GM21717 (cell line): Measurements from ENCODE around the gene CENPM.
"Not testable (repeated sequence)": the region's sequence is repeated elsewhere in the genome, so short reads cannot be mapped to it uniquely, and the experiment has no call there.

Experiments used
- ATAC-seq: cut with Tn5 transposase; IDR thresholded peaks from one replicate; pipeline ENCODE4 v1.9.1; 2021; ENCODE audit warnings: mild to moderate bottlenecking, moderate library complexity; ENCODE audit not compliant: unreplicated experiment

Gene CENPM

GRCh38 chr22:41966607-41967240 lies 19.8 kb upstream of the CENPM start:
- ATAC-seq: no peak

- no peak for ATAC-seq
Measured at GRCh38 chr22:41966225-41966606, 19.3 kb upstream of the CENPM start.

- ATAC-seq: no peak
Measured at GRCh38 chr22:41964112-41964491, 17.1 kb upstream of the CENPM start.

- no peak for ATAC-seq
Measured at GRCh38 chr22:41963453-41964111, 16.6 kb upstream of the CENPM start.

- no peak for ATAC-seq
Measured at GRCh38 chr22:41957941-41958556, 11.1 kb upstream of the CENPM start.

GRCh38 chr22:41952713-41953112 lies 5.8 kb upstream of the CENPM start:
- ATAC-seq: no peak

- no peak for ATAC-seq
Measured at GRCh38 chr22:41951898-41952474, 5.0 kb upstream of the CENPM start, which contains the start of gene SMIM45. Gene SMIM45 (plus strand): TSS chr22:41952150.

GRCh38 chr22:41949297-41949965 lies 2.5 kb upstream of the CENPM start:
- ATAC-seq: no peak

GRCh38 chr22:41948928-41949296 lies 2.0 kb upstream of the CENPM start:
- ATAC-seq: not testable (repeated sequence)

- ATAC-seq: no peak
Measured at GRCh38 chr22:41948142-41948541, 1.2 kb upstream of the CENPM start.

- ATAC-seq: no peak
Measured at GRCh38 chr22:41947424-41948080, 600 bp upstream of the CENPM start.

- no peak for ATAC-seq
Measured at GRCh38 chr22:41943661-41944209, 3.2 kb downstream of the CENPM start.

- ATAC-seq: peak; percentile 34
Measured at GRCh38 chr22:41940832-41941765, 5.9 kb downstream of the CENPM start.

- peak; percentile 49 for ATAC-seq
Measured at GRCh38 chr22:41939981-41940831, 6.7 kb downstream of the CENPM start.

- no peak for ATAC-seq
Measured at GRCh38 chr22:41936894-41937169, 10.1 kb downstream of the CENPM start.

- no peak for ATAC-seq
Measured at GRCh38 chr22:41935509-41935908, 11.4 kb downstream of the CENPM start.

GRCh38 chr22:41935015-41935351 lies 12.0 kb downstream of the CENPM start:
- no peak for ATAC-seq

GRCh38 chr22:41934284-41935014 lies 12.5 kb downstream of the CENPM start:
- ATAC-seq: no peak
